Ovary (tissue), 3 donors: Measurements from ENCODE around the gene PSD4.
A peak's percentile ranks its signal among the peaks of the same experiment; 100 is the strongest.

Experiments
- CTCF ChIP-seq, 3 donors: fragments of 450-650 bp in 2 of 3; fragments of 200-600 bp in 1 of 3; IDR thresholded peaks; one replicate each; pipeline versions ENCODE4 v1.5.1 to v1.8.0; 2016 to 2022; ENCODE audit warnings: antibody characterized with exemption in 3 of 3, mild to moderate bottlenecking in 1 of 3
- EP300 ChIP-seq: sonication (generic); formaldehyde crosslinking; IDR thresholded peaks from one replicate; pipeline ENCODE4 v1.6.1; 2017; ENCODE audit warnings: antibody characterized with exemption
- POLR2A ChIP-seq: fragments of 450-650 bp; IDR thresholded peaks from one replicate; pipeline ENCODE4 v1.6.1; 2017; ENCODE audit warnings: antibody characterized with exemption, mild to moderate bottlenecking, moderate library complexity
- donor health status: DM: no; HTN: no; CAD: no.

GRCh38 chr2:113198790-113199612 is 25.2 kb downstream of the PSD4 start:
- TF ChIP-seq CTCF (IDR thresholded peaks at IDR 0.05) (peak; percentile 81 to 88 (median 87)), EP300 (no peak), POLR2A (no peak)
